B cell (primary cell): ENCODE measurements around the gene LVRN.
A peak's percentile ranks its signal among the peaks of the same experiment; 100 is the strongest.

ENCODE experiments used
- EZH2 ChIP-seq: IDR thresholded peaks from 2 replicates; pipeline ENCODE4 v1.6.1; 2012; ENCODE audit warnings: borderline replicate concordance, low read depth, mild to moderate bottlenecking, moderate library complexity, low read length; ENCODE audit not compliant: insufficient read depth, poor library complexity, severe bottlenecking
- TF ChIP-seq, protein P1 (sequence below): fragments of 200-600 bp; IDR thresholded peaks from one replicate; pipeline ENCODE4 v1.8.0; 2022; ENCODE audit warnings: antibody characterized with exemption, mild to moderate bottlenecking

DNA sequence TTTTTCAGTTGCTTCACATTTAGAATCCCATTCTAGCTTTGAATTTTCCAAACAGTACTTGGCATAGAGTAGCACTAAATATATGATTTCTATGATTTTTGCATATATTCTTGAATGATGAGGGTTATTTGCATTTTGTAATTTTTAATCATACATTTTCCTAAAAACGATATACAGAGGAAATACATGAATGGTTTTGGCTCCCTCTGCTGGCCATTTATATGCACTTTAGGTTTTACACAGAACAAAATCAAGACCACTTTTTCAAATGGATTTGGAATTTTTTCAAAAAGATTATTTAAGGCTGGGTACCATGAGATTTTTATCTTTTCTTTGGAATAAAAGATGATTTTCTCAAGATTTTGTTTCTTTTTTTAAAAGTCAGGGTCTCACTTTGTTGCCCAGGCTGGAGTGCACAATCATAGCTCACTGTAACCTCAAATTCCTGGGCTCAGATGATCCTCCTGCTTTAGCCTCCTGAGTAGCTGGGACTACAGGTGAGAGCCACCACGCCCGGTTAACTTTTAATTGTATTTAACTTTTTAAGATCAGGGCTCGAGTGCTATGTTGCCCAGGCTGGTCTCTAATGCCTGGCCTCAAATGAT, 105.9 kb downstream of the LVRN start:
- TF ChIP-seq, protein P1, sequence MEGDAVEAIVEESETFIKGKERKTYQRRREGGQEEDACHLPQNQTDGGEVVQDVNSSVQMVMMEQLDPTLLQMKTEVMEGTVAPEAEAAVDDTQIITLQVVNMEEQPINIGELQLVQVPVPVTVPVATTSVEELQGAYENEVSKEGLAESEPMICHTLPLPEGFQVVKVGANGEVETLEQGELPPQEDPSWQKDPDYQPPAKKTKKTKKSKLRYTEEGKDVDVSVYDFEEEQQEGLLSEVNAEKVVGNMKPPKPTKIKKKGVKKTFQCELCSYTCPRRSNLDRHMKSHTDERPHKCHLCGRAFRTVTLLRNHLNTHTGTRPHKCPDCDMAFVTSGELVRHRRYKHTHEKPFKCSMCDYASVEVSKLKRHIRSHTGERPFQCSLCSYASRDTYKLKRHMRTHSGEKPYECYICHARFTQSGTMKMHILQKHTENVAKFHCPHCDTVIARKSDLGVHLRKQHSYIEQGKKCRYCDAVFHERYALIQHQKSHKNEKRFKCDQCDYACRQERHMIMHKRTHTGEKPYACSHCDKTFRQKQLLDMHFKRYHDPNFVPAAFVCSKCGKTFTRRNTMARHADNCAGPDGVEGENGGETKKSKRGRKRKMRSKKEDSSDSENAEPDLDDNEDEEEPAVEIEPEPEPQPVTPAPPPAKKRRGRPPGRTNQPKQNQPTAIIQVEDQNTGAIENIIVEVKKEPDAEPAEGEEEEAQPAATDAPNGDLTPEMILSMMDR, result peak; percentile 96
- TF ChIP-seq EZH2, result no peak
